ENCODE results near the gene VPS51. TPM values are rescaled to one million over a fixed set of nuclear protein-coding genes. Genes with fewer than 3 reads are reported as not detected.

VPS51 gene
- total and polyA plus RNA-seq, 9 of the 15 experiments (the other 6 are each of a cell fraction or from before 2014, with no cell fraction given), result 1.8 to 143 (median 46.8) TPM

- Histone ChIP-seq H3K9me1 (ENCODE audit: control insufficient read depth, insufficient read depth, low read length) (no peaks in the 10 kb centered on the region), H4K20me1 (replicated peaks; ENCODE audit: control insufficient read depth, insufficient read depth, low read length) (peaks cover 6% of the 10 kb centered on the region; the same call in 1 of the 2 replicates), H3K4me3 (no peak overlapping the region), H3K36me3 (ENCODE audit: control insufficient read depth, insufficient read depth, low read length) (peaks cover 70% of the 10 kb centered on the region), H3K27ac (ENCODE audit: extremely low read depth, low read depth, low read length) (0 out of 3 replicates have a peak overlapping the region, but pooled peaks have one; percentile 16), H2AFZ (ENCODE audit: low read depth, low read length) (no peak overlapping the region), H3K27me3 (ENCODE audit: control insufficient read depth in 2 of 2, insufficient read depth in 2 of 2, low read length in 2 of 2) (no peaks in the 10 kb centered on the region), H3K9me3 (replicated peaks; ENCODE audit: control insufficient read depth, insufficient read depth, low read depth, low read length) (no peaks in the 10 kb centered on the region), H3K4me1 (replicated peaks in 1 of 2; ENCODE audit: control insufficient read depth in 2 of 2, insufficient read depth in 2 of 2, low read length in 2 of 2) (peaks cover 20 to 22% of the 10 kb centered on the region in 2 experiments; a peak in 4 of 5 replicates), H3K9ac (ENCODE audit: insufficient read depth in 1 of 2, low read depth in 2 of 2, low read length in 2 of 2) (no peak overlapping the region; a peak in 1 of 4 replicates), H3K79me2 (ENCODE audit: control insufficient read depth, insufficient read depth, low read length) (peaks cover 53% of the 10 kb centered on the region), H3K4me2 (ENCODE audit: insufficient read depth, low read length) (no peak overlapping the region; the same call in 1 of the 2 replicates)
- ATAC-seq (peak; percentile 93), DNase-seq (ENCODE audit: extremely low read depth in 1 of 4, low spot score in 3 of 4) (peak; percentile 62 to 75 (median 65)), FAIRE-seq (peak; percentile 85)
- 36% methylated on average over 3 of the region's 3 CpGs for WGBS (ENCODE audit: insufficient coverage, low coverage, missing lambda C conversion rate)
- in situ Hi-C loops (cut with MboI) (no loop called here), intact Hi-C loops (cut with micrococcal nuclease) (loop anchor here (1.0 kb wide), 1 partner anchor 64 kb away; the partner anchor contains the start of gene ARL2)
- POLR2A ChIA-PET, result interaction anchor here (0.6 to 2.0 kb wide), 5 partner anchors 9 to 1210 kb away, joined by 3 to 5 read pairs (median 3); no protein-coding TSS in a partner anchor
- no TSS peak for BruUV-seq (replicated peaks)
- CTCF ChIA-PET (ENCODE audit: low intra/inter-chr PET ratio), result interaction anchor here (0.5 to 3.0 kb wide), 3 partner anchors 65 to 955 kb away, joined by 4 to 18 read pairs (median 5); partner anchors contain the start of gene ARL2
- no peak for TF ChIP-seq ZNF3 (CRISPR knock-in tag; IDR thresholded peaks at IDR 0.05)
- TF ChIP-seq TCF3 (CRISPR knock-in tag; IDR thresholded peaks at IDR 0.05), result no peak
- TF ChIP-seq ZNF740 (CRISPR knock-in tag; IDR thresholded peaks at IDR 0.05), result no peak
- 0 out of 4 replicates have a peak, but pooled peaks of 1 of the 2 experiments have one; percentile 28 for TF ChIP-seq ZNF740 (tag; IDR thresholded peaks at IDR 0.05)
- TF ChIP-seq DEAF1 (CRISPR knock-in tag; IDR thresholded peaks at IDR 0.05), result peak; percentile 16; the same call in 1 of the 2 replicates
- peak; percentile 80 to 87 (median 83) for TF ChIP-seq CTCF (IDR thresholded peaks at IDR 0.05 in 2 of 3, conservative IDR thresholded peaks at IDR 0.05 in 1 of 3; ENCODE audit: insufficient read depth in 2 of 3, low read depth in 1 of 3, low read length in 3 of 3)
- TF ChIP-seq, protein P1, sequence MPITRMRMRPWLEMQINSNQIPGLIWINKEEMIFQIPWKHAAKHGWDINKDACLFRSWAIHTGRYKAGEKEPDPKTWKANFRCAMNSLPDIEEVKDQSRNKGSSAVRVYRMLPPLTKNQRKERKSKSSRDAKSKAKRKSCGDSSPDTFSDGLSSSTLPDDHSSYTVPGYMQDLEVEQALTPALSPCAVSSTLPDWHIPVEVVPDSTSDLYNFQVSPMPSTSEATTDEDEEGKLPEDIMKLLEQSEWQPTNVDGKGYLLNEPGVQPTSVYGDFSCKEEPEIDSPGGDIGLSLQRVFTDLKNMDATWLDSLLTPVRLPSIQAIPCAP (CRISPR knock-in tag; IDR thresholded peaks at IDR 0.05; ENCODE audit: borderline replicate concordance), result no peak
- TF ChIP-seq YY1 (IDR thresholded peaks at IDR 0.05; ENCODE audit: borderline replicate concordance in 1 of 3, control insufficient read depth in 1 of 3, extremely low read depth in 1 of 3, insufficient read depth in 3 of 3, insufficient read length in 1 of 3, insufficient replicate concordance in 2 of 3, low read depth in 1 of 3, low read length in 2 of 3), result peak in 2 of 3 experiments; percentile 28 to 47
- TF ChIP-seq POLR3G (IDR thresholded peaks at IDR 0.05; ENCODE audit: extremely low read depth, insufficient read length, insufficient replicate concordance), result no peak
- TF ChIP-seq GABPA (tag; conservative IDR thresholded peaks at IDR 0.05; ENCODE audit: low read depth), result no peak
- TF ChIP-seq TEAD1 (CRISPR knock-in tag; IDR thresholded peaks at IDR 0.05), result 0 out of 4 replicates have a peak, but pooled peaks of 1 of the 2 experiments have one; percentile 22
- no peak for TF ChIP-seq PHF20 (IDR thresholded peaks at IDR 0.05; ENCODE audit: partially characterized antibody)
- no peak for TF ChIP-seq ZNF41 (CRISPR knock-in tag; conservative IDR thresholded peaks at IDR 0.05)
- TF ChIP-seq ZC3H8 (IDR thresholded peaks at IDR 0.05), result no peak
- TF ChIP-seq CXXC5 (CRISPR knock-in tag; IDR thresholded peaks at IDR 0.05), result no peak
Measured at GRCh38 chr11:65078151-65078550, 17.9 kb upstream of the VPS51 start.

All from K562 (cell line).